BLaER1 treated with 17β-estradiol and CSF1 and Interleukin-3, amounts not matched to agents 10 nM and 100 nM (cell line): ENCODE measurements around the gene PLRG1.

Experiments used
- H3K27ac ChIP-seq, 11 experiments: shearing (Covaris generic); formaldehyde crosslinking; 2 replicates each; pipeline ENCODE4 v1.8.1; 2022
- H3K27me3 ChIP-seq, 11 experiments: shearing (Covaris generic); formaldehyde crosslinking; 2 replicates each; pipeline ENCODE4 v1.8.1; 2022
- H3K36me3 ChIP-seq, 11 experiments: shearing (Covaris generic); formaldehyde crosslinking; 2 replicates each; pipeline ENCODE4 v1.8.1; 2022
- H3K4me1 ChIP-seq, 10 experiments: shearing (Covaris generic); formaldehyde crosslinking; 2 replicates each; pipeline ENCODE4 v1.8.1; 2022
- H3K4me2 ChIP-seq, 11 experiments: shearing (Covaris generic); formaldehyde crosslinking; 2 replicates each; pipeline ENCODE4 v1.8.1; 2022
- H3K4me3 ChIP-seq, 10 experiments: shearing (Covaris generic); formaldehyde crosslinking; 2 replicates each; pipeline ENCODE4 v1.8.1; 2022
- H3K9ac ChIP-seq, 11 experiments: shearing (Covaris generic); formaldehyde crosslinking; 2 replicates each; pipeline ENCODE4 v1.8.1; 2022
- H3K9me3 ChIP-seq, 11 experiments: shearing (Covaris generic); formaldehyde crosslinking; replicated peaks in 1 of 11; 2 replicates each; pipeline ENCODE4 v1.8.1; 2022
- H4K20me1 ChIP-seq, 11 experiments: shearing (Covaris generic); formaldehyde crosslinking; 2 replicates each; pipeline ENCODE4 v1.8.1; 2022
- Cebpa-rat ChIP-seq, 11 experiments: shearing (Covaris generic); IDR thresholded peaks; 2 replicates each; pipeline ENCODE4 v1.8.1; 2022

The PLRG1 gene

GRCh38 chr4:154560824-154561231 is 10.6 kb upstream of the PLRG1 start:
- Histone ChIP-seq H3K4me1 (no peaks in the 10 kb centered on the region), H3K4me3 (no peak overlapping the region), H3K27me3 (no peaks in the 10 kb centered on the region), H3K27ac (no peak overlapping the region), H3K9me3 (peaks cover 0 to 15% (median 0%) of the 10 kb centered on the region in 11 experiments; a peak in 9 of 22 replicates), H3K4me2 (no peak overlapping the region), H4K20me1 (no peaks in the 10 kb centered on the region), H3K9ac (no peak overlapping the region), H3K36me3 (no peaks in the 10 kb centered on the region)
- TF ChIP-seq Cebpa-rat (IDR thresholded peaks at IDR 0.05): no peak

DNA sequence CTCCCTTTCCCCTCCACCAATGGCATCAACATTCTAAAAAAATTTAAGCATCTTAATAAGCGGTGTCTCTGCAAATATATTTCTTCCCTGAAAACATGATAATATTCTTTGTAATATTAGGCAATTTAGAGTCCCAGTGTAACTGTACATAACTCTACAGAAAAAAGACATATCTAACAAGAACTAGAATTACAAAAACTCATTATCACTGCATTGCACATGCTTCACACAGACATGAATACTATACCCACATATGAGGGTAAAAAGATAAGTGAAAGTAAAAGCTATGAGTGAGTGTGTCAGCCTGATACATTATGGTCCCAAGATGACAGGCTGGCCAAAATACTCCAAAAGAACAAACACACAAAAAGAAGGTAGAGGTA is 10.2 kb upstream of the PLRG1 start:
- no peaks in the 10 kb centered on the region for H3K27me3 ChIP-seq
- H3K4me2 ChIP-seq: no peak overlapping the region
- no peak overlapping the region for H3K9ac ChIP-seq
- peaks cover 0 to 15% (median 0%) of the 10 kb centered on the region in 11 experiments; a peak in 9 of 22 replicates for H3K9me3 ChIP-seq
- H3K27ac ChIP-seq: no peak overlapping the region
- H3K36me3 ChIP-seq: no peaks in the 10 kb centered on the region
- TF ChIP-seq Cebpa-rat (IDR thresholded peaks at IDR 0.05): no peak
- no peaks in the 10 kb centered on the region for H4K20me1 ChIP-seq
- no peaks in the 10 kb centered on the region for H3K4me1 ChIP-seq
- H3K4me3 ChIP-seq: no peak overlapping the region

- no peak overlapping the region for H3K27ac ChIP-seq
- no peaks in the 10 kb centered on the region for H3K36me3 ChIP-seq
- no peak overlapping the region for H3K4me3 ChIP-seq
- peaks cover 0 to 15% (median 0%) of the 10 kb centered on the region in 11 experiments; a peak in 9 of 22 replicates for H3K9me3 ChIP-seq
- no peaks in the 10 kb centered on the region for H3K27me3 ChIP-seq
- H4K20me1 ChIP-seq: no peaks in the 10 kb centered on the region
- H3K4me2 ChIP-seq: no peak overlapping the region
- no peak overlapping the region for H3K9ac ChIP-seq
- TF ChIP-seq Cebpa-rat (IDR thresholded peaks at IDR 0.05): no peak
- no peaks in the 10 kb centered on the region for H3K4me1 ChIP-seq
Measured at GRCh38 chr4:154559494-154560418, 9.6 kb upstream of the PLRG1 start.

DNA sequence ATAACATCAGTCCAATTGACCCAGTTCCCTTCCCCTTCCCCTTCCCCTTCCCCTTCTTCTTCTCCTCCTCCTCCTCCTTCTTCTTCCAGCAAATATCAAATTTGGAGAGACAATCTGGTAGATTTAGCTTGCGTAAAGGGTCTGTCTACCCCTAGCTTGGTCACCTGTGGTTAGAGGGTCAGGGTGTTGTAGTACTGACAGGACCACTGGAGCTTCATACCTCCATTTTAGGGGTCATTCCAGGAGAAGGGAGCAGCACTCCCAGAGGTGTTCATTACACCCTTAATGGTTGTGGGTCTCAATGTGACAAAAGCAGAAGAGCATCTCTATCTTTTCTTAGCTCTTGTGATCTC is 8.9 kb upstream of the PLRG1 start:
- Histone ChIP-seq H3K9ac (no peak overlapping the region), H3K4me2 (no peak overlapping the region), H4K20me1 (no peaks in the 10 kb centered on the region), H3K4me3 (no peak overlapping the region), H3K27ac (no peak overlapping the region), H3K4me1 (no peaks in the 10 kb centered on the region), H3K9me3 (peaks cover 0 to 15% (median 0%) of the 10 kb centered on the region in 11 experiments; a peak in 9 of 22 replicates), H3K36me3 (no peaks in the 10 kb centered on the region), H3K27me3 (no peaks in the 10 kb centered on the region)
- no peak for TF ChIP-seq Cebpa-rat (IDR thresholded peaks at IDR 0.05)

DNA sequence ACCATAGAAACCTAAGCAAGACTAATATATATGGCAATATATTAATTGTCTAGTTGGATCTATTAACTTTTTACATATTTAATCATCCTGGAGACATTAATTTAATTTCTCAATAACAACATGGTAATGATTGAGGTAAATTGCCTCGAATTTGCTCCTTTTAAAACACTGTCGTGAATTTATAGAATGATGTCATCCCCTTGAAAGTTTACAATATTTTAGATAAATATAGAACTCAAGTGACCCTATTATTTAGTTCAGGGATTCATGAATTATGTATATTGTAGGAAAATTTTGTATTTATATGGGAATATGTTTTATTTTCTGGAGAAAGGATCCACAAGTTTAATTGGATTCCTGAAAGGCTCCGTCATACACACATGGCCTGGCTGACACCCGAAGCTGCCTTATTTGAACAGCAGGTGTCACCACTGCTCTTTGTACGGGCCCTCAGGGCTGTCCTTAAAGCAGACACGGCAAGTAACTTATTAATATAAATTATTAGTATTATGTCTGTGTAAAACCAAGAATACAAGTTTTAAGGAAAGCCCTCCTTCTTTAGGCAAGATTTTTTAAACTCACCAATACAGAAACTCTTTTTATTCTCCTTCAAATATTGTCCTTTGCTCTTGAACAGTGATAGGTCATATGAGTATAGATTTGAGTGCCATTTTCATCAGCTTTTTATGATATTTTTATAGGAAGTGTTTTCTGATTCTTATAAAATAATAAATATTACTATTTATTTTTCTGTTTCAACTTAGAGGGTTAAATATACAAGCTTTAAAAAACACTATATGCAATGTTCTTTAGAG is 1.9 kb upstream of the PLRG1 start:
- TF ChIP-seq Cebpa-rat (IDR thresholded peaks at IDR 0.05): no peak
- no peak overlapping the region for H3K4me2 ChIP-seq
- H3K4me1 ChIP-seq: peaks cover 19 to 22% (median 20%) of the 10 kb centered on the region in 10 experiments
- H4K20me1 ChIP-seq: peaks cover 6 to 28% (median 15%) of the 10 kb centered on the region in 11 experiments; a peak in 10 of 22 replicates
- H3K4me3 ChIP-seq: no peak overlapping the region
- peaks cover 8 to 17% (median 12%) of the 10 kb centered on the region in 11 experiments; a peak in 21 of 22 replicates for H3K36me3 ChIP-seq
- no peak overlapping the region for H3K27ac ChIP-seq
- H3K27me3 ChIP-seq: no peaks in the 10 kb centered on the region
- H3K9me3 ChIP-seq: peaks cover 0 to 8% (median 0%) of the 10 kb centered on the region in 11 experiments; a peak in 8 of 22 replicates
- no peak overlapping the region for H3K9ac ChIP-seq

DNA sequence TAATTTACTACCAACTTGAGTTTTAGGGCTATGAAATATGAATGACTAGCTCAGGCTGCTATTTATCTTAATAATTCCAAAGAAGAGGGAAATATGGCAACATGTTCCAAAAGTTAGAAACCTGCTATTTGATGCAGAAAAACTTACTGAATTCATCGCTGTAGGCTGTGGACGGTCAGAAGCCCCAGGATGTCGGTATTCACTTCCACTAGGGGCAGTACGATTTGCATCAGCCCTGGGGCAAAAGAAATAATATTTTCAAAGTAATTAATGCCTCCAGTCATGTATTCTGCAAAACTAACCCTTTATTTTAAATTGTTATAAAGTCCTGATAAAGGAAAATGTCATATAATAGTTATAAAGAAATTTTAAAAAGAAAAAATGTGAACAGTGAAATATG is 4.5 kb downstream of the PLRG1 start:
- H4K20me1 ChIP-seq: peaks cover 6 to 35% (median 18%) of the 10 kb centered on the region in 11 experiments; a peak in 13 of 22 replicates
- H3K4me3 ChIP-seq: no peak overlapping the region
- TF ChIP-seq Cebpa-rat (IDR thresholded peaks at IDR 0.05): no peak
- H3K4me2 ChIP-seq: no peak overlapping the region
- no peak overlapping the region for H3K9ac ChIP-seq
- no peak overlapping the region for H3K27ac ChIP-seq
- H3K9me3 ChIP-seq: peaks cover 0 to 9% (median 4%) of the 10 kb centered on the region in 11 experiments; a peak in 4 of 22 replicates
- peaks cover 14 to 18% (median 16%) of the 10 kb centered on the region in 10 experiments for H3K4me1 ChIP-seq
- no peaks in the 10 kb centered on the region for H3K27me3 ChIP-seq
- H3K36me3 ChIP-seq: peaks cover 70 to 81% (median 74%) of the 10 kb centered on the region in 11 experiments

- no peak overlapping the region for H3K27ac ChIP-seq
- no peak for TF ChIP-seq Cebpa-rat (IDR thresholded peaks at IDR 0.05)
- peaks cover 0 to 19% (median 0%) of the 10 kb centered on the region in 11 experiments; a peak in 8 of 22 replicates for H4K20me1 ChIP-seq
- no peak overlapping the region for H3K4me3 ChIP-seq
- peaks cover 0 to 9% (median 4%) of the 10 kb centered on the region in 11 experiments; a peak in 4 of 22 replicates for H3K9me3 ChIP-seq
- H3K27me3 ChIP-seq: no peaks in the 10 kb centered on the region
- peaks cover 92 to 100% (median 100%) of the 10 kb centered on the region in 11 experiments for H3K36me3 ChIP-seq
- H3K9ac ChIP-seq: no peak overlapping the region
- no peak overlapping the region for H3K4me2 ChIP-seq
- H3K4me1 ChIP-seq: no peaks in the 10 kb centered on the region
Measured at GRCh38 chr4:154542271-154542879, 7.8 kb downstream of the PLRG1 start.

DNA sequence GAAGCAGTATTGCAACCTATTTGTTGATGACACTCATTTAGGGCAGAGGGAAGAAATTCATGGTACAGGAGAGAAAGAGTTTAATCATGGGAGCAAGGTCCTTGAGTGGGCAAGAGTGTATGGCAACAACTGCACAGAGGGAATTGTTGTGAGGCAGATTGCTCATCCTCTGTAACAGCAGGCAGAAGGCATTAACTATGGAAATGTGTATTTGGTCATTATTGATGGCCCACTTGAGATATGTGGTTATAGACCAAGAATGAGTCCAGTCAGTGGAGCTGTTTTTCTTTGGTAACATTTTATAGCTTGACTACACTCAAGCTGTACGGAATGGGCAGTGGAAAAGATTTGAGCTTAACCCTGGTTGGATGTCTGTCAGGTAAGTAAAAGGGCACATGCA is 15.9 kb downstream of the PLRG1 start:
- H3K9ac ChIP-seq: no peak overlapping the region
- no peak overlapping the region for H3K4me2 ChIP-seq
- H3K4me1 ChIP-seq: no peaks in the 10 kb centered on the region
- peaks cover 0 to 6% (median 0%) of the 10 kb centered on the region in 11 experiments; a peak in 1 of 22 replicates for H4K20me1 ChIP-seq
- peaks cover 36 to 50% (median 44%) of the 10 kb centered on the region in 11 experiments for H3K36me3 ChIP-seq
- TF ChIP-seq Cebpa-rat (IDR thresholded peaks at IDR 0.05): no peak
- H3K4me3 ChIP-seq: no peak overlapping the region
- H3K9me3 ChIP-seq: no peaks in the 10 kb centered on the region
- no peak overlapping the region for H3K27ac ChIP-seq
- H3K27me3 ChIP-seq: no peaks in the 10 kb centered on the region
